NCI-H2171 treated with DMSO at 0.1 percent for 48 hours (cell line): ENCODE data around the gene EIF3I.

ENCODE experiments used
- DNase-seq: peaks from one replicate; lab custom pipeline; 2025; lab: John Stamatoyannopoulos, UW

The EIF3I gene

GRCh38 chr1:32266921-32267591, 44.8 kb downstream of the EIF3I start:
- DNase-seq, result no peak

- no peak for DNase-seq
These were observed 47.5 kb downstream of the EIF3I start for GRCh38 chr1:32269744-32270143.

- no peak for DNase-seq
These were observed 50.6 kb downstream of the EIF3I start for GRCh38 chr1:32272557-32273390.

- no peak for DNase-seq
These were observed 51.4 kb downstream of the EIF3I start for GRCh38 chr1:32273391-32274208.

GRCh38 chr1:32274646-32275340, 52.6 kb downstream of the EIF3I start:
- DNase-seq, result no peak

- no peak for DNase-seq
These were observed 53.2 kb downstream of the EIF3I start for GRCh38 chr1:32275424-32275823.

- no peak for DNase-seq
These were observed 54.0 kb downstream of the EIF3I start for GRCh38 chr1:32276032-32276782.
